Central memory CD4-positive, alpha-beta T cell (primary cell): ENCODE measurements around the gene MON1A.
A peak's percentile ranks its signal among the peaks of the same experiment; 100 is the strongest.

ENCODE experiments used
- DNase-seq: peaks from one replicate; pipeline ENCODE4 v3.0.0; 2022

MON1A gene

DNA sequence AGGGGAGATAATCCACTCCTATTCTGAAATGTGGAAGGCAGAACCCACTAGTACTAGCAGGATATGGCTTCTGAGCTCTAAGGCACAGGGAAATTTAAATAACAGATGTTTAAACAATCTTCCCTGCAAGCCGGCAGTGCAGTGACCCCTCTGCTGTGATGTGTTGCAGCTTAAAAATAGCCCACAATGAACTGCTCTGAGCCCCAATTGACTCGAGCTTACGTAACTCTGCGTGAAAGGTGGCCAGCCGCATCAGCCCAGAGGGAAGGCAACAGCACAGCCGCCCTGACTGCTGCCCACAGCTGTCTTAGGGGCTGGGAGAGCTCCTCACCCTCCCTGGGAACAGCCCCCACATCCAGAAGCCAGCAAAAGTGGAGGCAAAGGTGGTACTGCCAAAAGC lies 47.4 kb downstream of the MON1A start:
- DNase-seq, result no peak

DNA sequence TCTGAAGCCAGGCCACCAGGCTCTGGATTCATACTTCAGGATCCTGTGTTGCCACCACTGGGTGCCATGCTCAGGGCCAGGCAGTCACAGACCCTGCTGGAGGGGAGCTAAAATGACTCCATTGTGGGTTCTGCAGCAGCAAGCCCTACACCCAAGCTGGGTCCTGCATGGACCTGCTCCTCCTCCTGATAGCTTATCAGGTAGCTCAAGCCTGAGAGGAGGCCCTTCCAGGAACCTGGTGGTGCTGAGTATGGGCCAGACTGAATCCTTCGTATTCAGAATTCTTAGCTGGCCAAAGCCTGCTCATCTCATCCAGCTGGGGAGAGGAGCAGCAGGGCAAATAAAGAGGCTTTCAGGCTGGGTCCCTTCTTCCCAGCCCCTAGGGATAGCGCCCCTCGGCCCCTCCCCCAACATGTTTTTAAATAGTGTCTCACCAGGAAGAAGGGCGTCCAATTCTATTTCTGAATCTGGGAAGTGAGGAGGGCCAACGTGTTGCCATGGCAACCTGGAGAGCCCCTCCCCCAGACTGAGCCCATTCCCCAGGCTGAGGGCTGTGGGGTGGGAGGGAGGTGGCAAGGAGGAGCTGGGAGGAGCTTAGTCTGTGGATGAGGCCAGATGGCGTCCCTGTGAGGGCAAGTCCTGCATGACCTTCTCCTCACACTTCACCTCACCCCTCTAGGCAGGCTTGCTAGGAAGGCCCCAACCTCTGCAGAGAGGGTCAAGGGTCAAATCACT lies 48.9 kb downstream of the MON1A start:
- no peak for DNase-seq

DNA sequence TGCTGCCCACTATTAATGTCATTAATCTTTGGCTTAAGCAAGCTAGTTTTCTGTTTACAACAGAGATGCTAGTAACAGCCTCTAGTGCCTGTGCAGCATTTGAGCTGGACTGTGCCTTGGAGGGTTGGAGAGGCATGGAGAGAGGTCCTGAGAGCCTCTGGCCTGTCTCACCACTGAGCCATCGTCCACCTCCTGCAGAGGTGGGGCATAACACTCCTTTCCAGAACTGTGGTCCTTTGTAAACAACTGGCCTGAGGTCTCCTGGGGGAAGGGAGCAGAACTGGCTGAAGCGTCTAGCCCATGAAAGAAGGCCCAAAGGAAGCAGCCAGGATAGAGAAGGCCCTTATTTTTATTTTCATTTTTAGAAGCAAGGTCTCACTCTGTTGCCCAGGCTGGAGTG lies 49.9 kb downstream of the MON1A start:
- DNase-seq, result no peak

DNA sequence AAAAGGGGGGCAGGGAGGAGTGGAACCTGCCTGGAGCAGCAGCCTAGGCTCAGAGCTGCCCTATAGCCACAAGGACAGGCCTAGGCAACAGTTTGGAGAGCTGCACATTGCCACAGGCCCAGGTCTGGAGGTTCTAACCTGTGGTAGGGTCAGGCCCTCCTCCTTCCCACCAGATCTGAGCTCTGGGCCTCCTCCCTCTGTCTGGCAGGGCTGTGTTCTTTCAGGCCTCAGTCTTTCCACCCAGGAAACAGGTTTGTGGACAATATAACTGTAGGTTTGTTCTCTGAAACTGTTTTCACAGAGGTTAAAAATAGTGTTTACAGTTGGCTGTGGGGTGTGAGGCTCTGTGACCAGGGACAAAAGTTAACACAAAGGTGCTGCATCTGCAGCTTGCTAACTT lies 50.9 kb downstream of the MON1A start:
- no peak for DNase-seq

DNA sequence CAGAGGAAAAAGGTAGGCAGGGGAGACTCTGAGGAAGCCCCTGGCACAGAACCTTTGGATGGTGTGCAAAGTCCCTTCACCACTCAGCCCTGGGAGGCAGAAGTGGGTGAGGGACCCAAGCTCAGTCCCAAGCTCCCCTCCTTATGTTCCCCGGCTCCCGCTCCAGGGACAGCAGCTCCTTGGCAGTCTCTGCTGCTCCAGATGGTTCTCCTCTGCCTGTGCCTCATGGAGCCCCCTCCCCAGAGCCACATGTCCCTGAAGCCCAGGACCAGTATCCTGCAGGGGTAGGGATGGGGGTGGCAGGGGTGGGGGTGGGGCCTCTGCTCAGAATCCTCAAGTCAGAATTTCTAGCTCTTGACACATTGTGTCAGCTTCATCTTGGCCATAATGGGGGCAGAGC lies 51.9 kb downstream of the MON1A start:
- DNase-seq, result no peak

DNA sequence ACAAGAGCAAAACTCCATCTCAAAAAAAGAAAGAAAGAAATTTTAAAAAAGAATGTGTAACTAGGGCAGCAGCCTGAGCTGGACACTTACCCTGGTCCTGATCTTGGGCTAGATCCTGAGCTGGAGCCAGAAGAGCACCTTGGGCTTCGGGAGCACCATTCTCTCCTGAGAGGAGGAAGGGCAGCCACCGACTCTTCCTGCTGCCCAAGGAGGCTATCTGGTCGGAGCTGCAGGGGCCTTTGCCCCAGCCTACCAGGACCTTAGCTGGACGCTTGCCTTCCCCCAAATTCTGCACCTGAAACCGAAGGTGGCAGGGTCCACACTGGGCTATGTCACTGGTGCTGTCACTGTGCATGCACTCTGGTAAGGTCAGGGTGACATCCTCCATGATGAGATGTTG lies 53.0 kb downstream of the MON1A start:
- no peak for DNase-seq

DNA sequence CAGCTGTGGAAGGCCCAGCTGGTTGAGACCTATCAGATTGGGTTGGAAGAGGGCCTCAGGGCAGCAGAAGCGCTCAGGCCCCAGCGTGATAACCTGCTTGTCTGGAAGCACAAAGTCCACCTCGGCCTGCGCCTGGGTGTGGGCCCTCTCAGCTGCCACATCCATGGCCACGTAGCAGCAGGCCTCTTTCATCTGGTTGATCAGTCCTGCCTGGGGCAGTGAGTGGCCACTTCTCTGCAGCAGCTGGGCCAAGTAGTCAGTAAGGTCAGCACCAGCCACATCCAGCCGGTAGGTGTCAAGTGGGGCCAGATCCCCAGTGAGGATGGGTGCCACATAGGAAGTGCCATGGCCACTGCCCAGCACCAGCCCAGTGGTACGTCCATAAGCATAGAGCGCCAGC lies 56.0 kb downstream of the MON1A start:
- no peak for DNase-seq

DNA sequence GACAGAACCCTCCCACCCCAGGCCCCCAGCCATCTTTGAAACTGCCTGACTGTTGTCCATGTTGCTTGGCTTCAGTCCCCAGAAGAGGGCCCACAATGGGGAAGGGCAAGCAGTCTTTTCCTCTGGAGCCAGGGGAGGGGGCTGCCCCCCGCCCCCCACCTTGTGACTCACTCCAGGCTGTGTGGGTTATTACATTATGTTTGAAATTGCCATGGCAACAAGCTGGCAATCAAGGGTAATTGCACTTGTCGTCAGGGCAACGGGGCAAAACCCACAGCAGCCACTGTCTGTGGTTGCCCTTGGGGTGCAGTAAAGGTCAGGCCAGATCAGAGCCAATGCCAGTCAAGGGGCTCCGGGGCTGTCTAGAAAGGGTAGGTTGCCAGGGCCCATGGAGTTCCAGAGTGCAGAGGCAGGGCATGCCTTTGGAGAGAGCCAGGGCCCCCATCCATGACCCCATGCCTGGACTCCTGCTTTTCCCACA lies 56.8 kb downstream of the MON1A start:
- DNase-seq, result peak; percentile 26

DNA sequence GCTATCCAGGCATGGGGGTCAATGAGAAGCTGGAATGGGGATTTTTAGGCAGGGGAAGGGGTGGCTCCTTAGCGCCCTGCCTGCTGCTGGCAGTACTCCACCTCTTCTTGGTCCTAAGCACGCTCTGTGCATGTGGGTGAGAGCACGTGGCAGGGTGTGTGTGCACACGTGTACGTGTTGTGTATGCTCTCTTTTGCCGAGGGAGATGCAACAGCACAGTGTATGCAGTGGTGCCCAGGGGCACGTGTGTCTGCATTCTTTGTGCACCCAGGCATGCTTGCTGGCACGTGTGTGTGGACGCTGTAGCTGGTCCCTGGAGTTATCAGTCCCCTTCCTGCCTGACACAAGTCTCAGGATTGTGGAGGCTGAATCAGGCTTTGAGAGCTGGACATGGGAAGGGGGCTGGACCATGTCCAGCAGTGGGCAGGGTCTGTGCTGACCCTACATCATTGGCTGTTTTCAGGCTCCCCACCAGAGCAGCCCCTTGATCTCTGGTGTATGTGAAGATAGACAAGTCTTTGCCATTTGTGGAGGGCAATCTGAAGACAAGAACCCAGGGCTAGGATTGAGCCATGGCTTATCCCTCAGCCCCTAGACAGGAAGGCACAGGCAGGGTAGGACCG lies 58.0 kb downstream of the MON1A start:
- no peak for DNase-seq

DNA sequence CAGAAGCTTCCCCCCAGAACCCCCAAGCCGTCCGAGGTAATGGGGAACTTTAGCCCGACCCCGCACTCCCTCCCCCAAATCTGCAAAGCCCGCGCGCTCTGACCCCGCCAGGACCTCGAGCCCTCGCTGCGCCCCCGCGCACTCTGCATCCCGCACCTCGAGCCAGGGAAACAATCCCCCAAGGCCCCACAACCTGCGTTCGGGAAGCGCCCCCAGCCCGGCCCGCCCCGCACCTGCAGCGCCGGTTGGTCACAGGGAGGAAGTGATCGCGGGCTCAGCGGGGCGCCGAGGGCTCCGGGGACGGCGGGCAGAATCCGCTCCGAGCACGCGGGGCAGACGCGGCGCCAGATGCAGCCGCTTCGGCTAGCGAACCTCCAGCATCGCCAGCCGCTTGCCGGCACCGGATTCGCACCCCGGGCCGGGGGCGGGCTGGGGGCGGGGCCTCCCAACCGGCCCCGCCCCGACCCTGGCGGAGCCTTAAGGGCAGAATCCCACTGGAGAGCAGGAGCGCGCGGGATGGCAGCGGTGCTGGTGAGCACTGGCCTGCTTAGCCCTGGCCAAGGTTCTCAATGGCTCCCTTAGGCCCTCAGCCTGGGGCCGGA lies 60.0 kb downstream of the MON1A start, which contains the start of gene CAMKV:
Gene CAMKV, minus strand, starts transcription at position 382 of the 602 bp plus-strand sequence. CDS start 7,518 bp downstream, outside the sequence.
- no peak for DNase-seq

DNA sequence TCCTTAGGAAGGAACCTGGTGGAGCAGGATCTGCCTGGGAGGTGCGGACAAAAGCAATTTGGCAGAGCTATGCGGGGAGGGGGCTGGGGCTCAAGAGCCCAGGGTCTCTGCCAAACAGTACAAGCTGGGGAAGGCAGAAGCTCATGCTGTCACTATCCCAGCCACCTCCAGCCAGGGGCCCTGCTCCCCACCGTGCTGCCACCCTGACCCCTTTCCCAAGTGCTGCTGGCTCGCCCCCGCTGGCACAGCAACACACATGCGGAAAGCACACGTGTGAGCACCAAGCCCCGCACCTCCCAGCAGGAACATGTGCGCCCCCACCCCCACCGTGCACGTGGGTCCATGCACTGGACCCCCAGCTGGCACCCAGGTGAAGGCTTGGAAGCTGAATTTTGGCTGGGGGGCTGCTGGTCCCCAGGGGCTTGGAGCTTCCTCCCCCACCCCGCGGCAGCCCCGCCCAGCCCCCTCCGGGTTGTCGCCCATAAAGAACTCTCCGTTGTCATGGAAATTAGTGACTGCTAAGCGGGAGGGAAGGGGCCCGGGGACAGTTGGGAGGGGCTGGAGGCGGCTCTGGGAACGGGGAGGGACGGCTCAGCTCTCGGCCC lies 60.6 kb downstream of the MON1A start:
- DNase-seq, result no peak

DNA sequence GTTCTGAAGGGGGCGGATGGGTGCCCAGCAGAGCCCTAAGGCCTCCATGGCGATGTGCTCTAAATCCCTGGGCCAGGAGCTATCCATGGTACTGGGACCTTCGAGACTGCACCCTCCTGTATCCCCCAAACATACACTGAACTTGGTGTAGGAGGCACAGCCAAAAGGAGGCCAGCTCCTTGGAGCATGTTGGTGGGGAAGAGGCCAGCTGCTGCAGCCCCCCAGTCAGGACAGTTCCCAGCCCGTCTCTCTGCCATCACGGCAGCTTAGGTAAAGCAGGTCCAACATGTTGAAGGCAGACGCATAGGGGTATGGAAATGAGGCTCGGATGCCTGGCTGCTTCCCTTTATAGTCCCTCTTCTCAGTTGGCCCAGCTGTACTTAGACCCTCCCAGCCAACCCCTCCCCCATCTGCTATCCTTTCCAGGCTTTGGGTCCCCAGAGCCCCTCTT lies 61.7 kb downstream of the MON1A start:
- DNase-seq, result no peak

DNA sequence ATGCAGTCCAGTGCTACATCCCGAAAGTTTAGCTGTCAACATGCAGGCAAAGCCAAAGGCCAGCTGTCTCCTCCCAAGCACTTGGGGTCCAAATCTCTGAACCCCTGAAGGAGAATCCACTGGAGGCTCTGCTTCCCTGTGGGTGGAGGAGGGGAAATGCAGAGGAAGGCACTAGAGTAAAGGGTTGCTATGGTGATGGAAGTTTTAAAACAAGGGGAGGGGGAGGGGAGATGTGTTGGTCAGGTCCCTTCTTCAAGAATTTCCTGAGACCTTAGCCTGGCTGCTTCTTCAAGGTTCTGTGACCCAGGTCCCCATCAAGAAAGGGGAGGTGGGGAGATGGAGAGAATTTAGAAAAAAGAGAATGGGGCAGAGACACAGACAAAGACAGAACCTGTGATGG lies 62.2 kb downstream of the MON1A start:
- no peak for DNase-seq

DNA sequence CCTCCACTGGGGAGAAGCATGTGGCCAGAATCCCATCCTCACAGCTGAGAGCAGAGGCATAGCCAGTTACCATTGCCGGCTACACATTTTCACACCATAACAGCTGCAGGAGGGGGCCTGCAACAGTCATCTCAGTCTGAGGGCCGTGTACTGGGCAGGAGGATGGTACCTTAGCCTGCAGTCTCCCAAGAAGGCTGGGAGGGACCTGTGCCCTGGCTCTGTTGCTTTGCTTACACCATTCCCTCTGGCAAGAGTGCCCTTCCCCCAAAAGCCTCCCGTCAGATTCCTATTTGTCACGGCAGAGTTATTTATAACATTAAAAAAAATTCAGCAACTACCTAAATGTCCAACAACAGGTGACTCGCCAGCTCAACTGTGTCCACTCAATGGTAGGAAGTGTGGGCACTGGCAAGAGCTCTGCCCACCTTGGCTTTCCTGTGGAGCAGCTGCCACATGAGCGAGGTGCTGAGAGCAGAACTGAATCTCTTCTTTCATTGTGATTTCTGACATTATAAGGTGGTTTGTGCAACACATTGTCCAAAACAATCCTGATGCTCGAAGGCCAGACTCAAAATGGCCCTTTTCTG lies 64.3 kb downstream of the MON1A start:
- no peak for DNase-seq

DNA sequence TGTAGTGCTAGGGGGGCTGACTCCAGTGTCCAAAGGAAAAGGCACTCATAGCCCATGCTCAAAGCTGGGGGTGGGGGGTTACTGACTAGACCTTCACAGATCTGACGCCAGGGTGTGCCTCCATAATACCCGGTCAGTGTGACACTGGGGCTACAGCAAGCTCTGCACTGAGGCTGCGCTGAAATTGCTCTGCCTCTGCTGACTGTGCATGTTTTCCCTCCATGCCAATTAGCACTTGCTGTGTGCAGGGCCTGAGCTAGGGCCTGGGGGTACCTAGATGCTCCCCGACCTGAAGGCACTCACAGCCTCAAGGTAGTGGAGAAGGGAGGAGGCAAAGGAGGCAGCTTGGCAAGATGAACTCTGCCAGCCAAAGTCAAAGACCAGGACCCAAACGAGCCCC lies 65.1 kb downstream of the MON1A start:
- no peak for DNase-seq

DNA sequence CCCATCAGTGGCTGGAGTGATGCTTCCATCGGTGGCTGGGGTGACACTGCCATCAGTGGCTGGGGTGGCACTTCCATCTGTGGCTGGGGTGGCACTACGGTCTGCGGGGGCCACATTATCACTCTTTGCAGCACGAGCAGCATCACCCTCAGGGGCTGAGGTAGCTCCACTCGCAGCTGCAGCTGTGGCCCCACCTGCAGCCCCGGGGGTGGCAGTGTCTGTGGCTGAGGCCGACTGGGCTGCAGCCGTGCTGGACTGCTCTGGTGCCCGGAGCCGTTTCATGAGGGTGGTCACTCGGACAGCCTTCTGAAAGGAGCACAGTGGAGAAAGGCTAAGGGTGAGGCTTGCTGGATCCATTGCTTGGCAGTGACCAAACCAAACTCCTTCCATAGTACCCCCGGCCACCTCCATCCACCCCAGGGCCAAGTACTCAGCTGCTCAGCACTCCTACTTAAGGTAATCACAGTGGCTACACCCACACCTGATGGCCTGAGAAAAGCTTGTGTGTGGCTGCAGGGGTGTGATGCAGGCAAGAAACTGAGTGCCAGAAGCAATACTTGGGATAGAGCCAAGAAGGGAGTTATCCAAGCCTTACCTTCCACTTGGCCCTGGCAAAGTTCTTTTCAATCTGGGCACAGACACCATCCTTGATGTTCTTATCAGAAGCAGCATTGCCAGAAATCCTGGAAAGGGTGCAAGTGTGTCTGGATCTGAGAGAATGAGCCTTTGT lies 69.9 kb downstream of the MON1A start:
- DNase-seq, result no peak
